Measurements from ENCODE around the gene CCNL2.
"Not testable (repeated sequence)": the region's sequence is repeated elsewhere in the genome, so short reads cannot be mapped to it uniquely, and the experiment has no call there.

The CCNL2 gene

DNA sequence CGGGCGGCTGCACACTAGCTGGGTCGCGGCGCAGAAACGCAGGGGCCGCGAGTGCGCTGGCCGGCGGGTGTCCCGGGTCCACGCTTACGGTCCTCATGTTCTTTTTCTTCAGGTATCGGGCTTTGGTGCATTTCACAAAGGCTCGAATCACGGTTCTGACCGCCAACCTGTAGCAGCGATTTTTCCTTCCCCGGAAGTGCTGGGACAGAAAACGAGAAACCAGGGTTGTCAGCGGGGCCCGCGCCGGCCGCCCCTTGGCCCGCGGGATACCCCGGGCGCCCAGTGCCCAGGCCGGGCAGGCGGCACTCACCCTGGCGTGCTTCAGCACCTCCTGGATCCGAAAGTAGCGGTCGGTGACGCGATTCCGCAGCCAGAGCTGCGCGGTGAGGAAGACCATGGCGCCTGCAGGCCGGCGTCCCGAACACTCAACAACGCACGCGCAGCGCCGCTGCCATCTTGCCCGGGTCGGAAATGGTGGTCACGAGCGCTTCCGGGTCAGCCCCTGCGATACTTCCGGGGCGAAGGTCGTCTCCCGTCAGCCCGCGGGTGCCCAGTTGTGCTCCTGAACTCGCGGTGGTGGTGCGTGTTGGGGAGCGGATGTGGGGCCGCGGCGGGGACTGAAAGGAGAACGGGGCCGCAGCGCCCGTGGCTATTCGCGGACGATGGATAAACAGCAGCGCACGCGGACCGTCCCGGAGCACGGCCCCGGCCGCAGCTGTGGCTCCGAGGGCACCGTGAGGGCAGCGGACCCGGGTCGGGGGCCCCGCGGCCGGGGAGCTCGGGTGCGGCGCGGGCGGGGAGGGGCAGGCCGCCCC is 7.9 kb upstream of the CCNL2 start, which contains the start of gene MRPL20:
MRPL20 (minus strand) TSS at position 473 of the 815 bp plus-strand sequence; CDS start at position 397, 76 bp downstream.
- Histone ChIP-seq H3K27me3 (ENCODE audit: insufficient read depth, low read length) (no peaks in the 10 kb centered on the region), H3K4me3 (ENCODE audit: low read length) (peak within 1 kb of the TSS; percentile 88), H3K4me1 (ENCODE audit: insufficient read depth, low read length) (peaks cover 23% of the 10 kb centered on the region), H3K36me3 (ENCODE audit: insufficient read depth, low read length) (peaks cover 41% of the 10 kb centered on the region), H2AFZ (ENCODE audit: low read depth, low read length) (no peak within 1 kb of the TSS), H3K9me3 (ENCODE audit: low read length) (no peaks in the 10 kb centered on the region)

DNA sequence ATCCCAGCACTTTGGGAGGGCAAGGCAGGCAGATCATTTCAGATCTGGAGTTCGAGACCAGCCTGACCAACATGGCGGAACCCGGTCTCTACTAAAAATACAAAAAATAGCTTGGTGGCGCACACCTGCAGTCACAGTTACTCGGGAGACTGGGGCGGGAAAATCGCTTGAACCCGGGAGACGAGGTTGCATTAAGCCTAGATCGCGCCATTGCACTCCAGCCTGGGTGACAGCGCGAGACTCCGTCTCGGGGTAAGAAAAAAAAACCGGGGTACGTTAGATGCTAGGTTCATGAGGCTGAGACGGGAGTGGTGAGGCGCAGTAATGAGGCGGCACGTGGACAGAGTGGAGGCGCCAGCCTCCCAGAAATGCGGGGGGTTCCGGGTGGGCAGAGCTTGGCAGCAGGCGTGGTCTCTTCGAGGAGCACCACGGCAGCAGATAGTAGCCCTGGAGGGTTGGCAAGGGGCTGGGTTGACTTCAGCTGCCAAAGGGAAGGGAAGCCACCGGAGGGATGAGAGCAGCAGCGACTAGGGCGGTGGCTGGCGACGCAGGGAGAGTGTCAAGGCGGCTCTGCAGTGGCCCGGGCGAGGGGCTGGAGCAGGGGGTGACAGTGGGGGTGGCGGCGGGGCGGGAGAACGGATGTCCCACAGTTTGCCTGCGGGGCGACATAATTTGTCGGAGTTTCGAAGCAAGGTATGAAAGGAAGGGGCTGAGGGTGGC is 7.1 kb upstream of the CCNL2 start:
- Histone ChIP-seq H3K9me3 (ENCODE audit: low read length) (no peaks in the 10 kb centered on the region), H2AFZ (ENCODE audit: low read depth, low read length) (no peak overlapping the region), H3K36me3 (ENCODE audit: insufficient read depth, low read length) (peaks cover 49% of the 10 kb centered on the region), H3K27me3 (ENCODE audit: insufficient read depth, low read length) (no peaks in the 10 kb centered on the region), H3K4me1 (ENCODE audit: insufficient read depth, low read length) (peaks cover 23% of the 10 kb centered on the region), H3K4me3 (ENCODE audit: low read length) (peak overlapping the region; percentile 88)

DNA sequence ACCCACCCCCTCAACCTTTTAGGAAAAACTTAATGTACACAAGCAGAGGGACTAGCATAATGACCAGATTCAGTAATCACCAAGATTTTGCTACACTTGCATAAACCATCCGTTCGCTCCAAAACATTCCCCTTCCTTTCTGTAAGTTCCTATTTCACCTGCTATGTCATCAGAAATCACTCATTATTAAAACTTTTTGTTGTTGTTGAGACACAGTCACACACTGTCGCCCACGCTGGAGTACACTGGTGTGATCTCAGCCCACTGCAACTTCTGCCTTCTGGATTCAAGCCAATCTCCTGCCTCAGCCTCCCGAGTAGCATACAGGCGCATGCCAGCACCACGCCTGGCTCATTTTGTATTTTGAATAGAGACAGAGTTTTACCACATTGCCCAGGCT is 4.5 kb upstream of the CCNL2 start:
- Histone ChIP-seq H3K9me3 (ENCODE audit: low read length) (no peaks in the 10 kb centered on the region), H3K4me1 (ENCODE audit: insufficient read depth, low read length) (peaks cover 32% of the 10 kb centered on the region), H3K27me3 (ENCODE audit: insufficient read depth, low read length) (no peaks in the 10 kb centered on the region), H3K36me3 (ENCODE audit: insufficient read depth, low read length) (peaks cover 49% of the 10 kb centered on the region), H3K4me3 (ENCODE audit: low read length) (no peak overlapping the region), H2AFZ (ENCODE audit: low read depth, low read length) (no peak overlapping the region)

DNA sequence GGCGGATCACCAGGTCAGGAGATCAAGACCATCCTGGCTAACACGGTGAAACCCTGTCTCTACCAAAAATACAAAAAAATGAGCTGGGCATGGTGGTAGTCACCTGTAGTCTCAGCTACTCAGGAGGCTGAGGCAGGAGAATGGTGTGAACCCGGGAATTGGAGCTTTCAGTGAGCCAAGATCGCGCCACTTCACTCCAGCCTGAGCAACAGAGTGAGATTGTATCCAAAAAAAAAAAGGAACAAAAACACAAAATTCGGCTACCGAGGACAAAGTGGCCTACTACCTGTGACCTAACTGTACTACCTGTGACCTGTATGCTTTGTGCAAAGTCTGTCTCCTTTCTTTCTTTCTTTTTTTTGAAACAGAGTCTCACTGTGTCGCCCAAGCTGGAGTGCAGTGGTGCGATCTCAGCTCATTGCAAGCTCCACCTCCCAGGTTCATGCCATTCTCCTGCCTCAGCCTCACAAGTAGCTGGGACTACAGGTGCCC is 3.8 kb upstream of the CCNL2 start:
- H3K27me3 ChIP-seq (ENCODE audit: insufficient read depth, low read length); H3K4me3 ChIP-seq (ENCODE audit: low read length); H2AFZ ChIP-seq (ENCODE audit: low read depth, low read length); H3K9me3 ChIP-seq (ENCODE audit: low read length): not testable (repeated sequence)
- H3K36me3 ChIP-seq (ENCODE audit: insufficient read depth, low read length) = peaks cover 48% of the 10 kb centered on the region
- H3K4me1 ChIP-seq (ENCODE audit: insufficient read depth, low read length) = peaks cover 29% of the 10 kb centered on the region

DNA sequence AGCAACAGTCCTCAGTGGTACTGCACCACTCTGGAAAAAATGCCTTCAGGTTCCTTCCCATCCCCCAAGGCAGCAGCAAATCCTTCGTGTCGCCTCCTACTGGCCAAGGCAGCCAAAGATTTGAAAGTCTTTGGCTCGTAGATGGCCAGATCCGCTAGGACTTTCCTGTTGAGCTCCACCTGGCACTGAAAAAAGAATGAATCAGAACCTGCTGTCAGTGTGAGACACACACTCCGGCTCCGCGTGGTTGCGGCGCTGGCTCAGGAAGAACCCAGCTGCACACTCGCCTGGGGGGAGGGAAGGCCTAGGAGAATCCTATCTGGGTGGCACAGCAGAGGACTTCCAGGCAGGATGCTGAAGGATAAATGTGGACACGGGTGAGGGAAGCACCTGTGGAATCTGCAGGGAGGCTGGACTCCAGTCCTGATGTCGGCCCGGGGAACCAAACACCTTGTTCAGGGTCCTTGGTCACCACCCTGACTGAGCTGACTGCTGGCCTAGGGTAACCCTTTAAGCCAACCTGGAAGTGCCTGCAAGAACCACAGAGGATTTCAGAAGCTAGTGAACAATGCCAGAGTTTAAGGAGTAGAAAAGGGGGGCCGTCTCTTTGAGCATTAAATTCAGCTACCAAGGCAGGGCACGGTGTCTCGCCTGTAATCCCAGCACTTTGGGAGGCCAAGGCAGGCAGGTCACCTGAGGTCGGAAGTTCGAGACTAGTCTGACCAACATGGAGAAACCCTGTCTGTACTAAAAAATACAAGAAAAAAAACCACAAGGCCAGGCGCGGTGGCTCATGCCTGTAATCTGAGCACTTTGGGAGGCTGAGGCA is 3.2 kb upstream of the CCNL2 start:
- H3K4me1 ChIP-seq (ENCODE audit: insufficient read depth, low read length) = peaks cover 31% of the 10 kb centered on the region
- no peak overlapping the region for H2AFZ ChIP-seq (ENCODE audit: low read depth, low read length)
- H3K27me3 ChIP-seq (ENCODE audit: insufficient read depth, low read length) = no peaks in the 10 kb centered on the region
- H3K4me3 ChIP-seq (ENCODE audit: low read length) = no peak overlapping the region
- no peaks in the 10 kb centered on the region for H3K9me3 ChIP-seq (ENCODE audit: low read length)
- peaks cover 54% of the 10 kb centered on the region for H3K36me3 ChIP-seq (ENCODE audit: insufficient read depth, low read length)

DNA sequence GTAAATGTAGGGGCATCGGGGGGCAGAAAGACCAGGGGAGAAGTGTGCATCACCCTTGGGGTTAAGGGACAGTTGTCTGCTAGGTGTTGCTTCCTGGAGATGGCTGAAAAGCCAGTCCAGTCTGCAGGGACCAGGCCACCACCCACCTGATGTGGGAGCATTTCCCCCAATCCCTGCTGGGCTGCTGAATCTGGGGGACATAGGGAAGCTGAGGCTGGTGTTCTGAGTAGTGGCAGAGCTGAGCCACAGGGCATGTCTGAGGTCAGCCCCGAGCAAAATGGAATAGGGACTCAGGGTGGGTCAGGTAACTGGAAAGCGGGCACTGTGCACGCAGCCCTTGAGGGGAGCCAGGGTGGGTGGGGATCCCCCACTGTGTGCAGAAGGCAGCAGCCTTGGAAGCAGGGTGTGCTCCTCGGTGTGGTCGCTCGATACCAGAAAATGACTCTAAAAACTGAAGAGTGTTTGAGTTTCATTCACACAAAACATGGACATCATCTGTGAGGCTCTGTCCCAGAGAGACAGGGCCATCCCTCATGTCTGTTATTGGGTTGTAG is 2.4 kb upstream of the CCNL2 start:
- Histone ChIP-seq H3K9me3 (ENCODE audit: low read length) (no peaks in the 10 kb centered on the region), H3K4me3 (ENCODE audit: low read length) (no peak overlapping the region), H3K27me3 (ENCODE audit: insufficient read depth, low read length) (no peaks in the 10 kb centered on the region), H3K36me3 (ENCODE audit: insufficient read depth, low read length) (peaks cover 59% of the 10 kb centered on the region), H2AFZ (ENCODE audit: low read depth, low read length) (no peak overlapping the region), H3K4me1 (ENCODE audit: insufficient read depth, low read length) (peaks cover 29% of the 10 kb centered on the region)

DNA sequence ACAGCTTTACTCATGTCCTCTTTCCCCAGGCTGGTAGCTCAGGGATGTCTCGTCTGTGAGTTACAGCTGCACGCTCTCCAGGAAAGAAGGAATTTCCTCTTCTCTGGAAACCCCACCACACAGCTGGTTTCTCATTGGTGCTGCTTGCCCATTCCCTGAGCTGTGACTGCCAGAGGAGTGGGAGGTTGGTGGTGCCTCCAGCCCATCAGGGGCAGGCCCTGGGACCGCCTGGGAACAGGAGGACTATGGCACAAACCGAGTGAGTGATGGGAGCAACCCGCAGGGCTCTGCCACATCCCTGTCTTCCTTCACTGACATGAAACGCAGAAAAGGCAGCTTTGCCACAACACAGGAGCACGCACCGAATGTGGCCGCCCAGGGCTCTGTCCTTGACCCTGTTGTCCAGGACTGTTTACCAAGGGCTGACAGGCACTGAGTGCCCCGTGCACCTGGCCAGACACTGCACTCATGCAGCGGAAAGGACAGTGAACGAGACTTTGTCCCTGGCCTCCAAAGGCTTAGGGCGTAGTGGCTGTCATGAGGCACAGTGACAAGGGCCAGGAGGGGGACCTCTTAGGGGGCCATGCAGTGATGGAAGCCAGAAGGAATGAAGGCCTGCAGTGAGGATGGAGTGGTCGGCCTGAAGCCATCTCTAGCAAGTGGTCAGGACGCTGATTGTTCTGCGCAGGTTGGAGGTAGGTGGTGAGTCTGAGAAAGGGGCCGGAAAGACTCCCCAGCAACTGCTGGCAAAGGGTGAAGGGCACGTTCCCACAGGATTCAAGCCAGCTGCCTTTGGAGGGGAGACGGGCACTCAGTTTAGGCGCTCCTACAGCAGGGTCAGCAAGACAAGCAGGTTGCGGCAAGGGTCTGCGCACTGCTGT is 1.7 kb upstream of the CCNL2 start:
- H3K4me1 ChIP-seq (ENCODE audit: insufficient read depth, low read length) = peaks cover 22% of the 10 kb centered on the region
- peaks cover 56% of the 10 kb centered on the region for H3K36me3 ChIP-seq (ENCODE audit: insufficient read depth, low read length)

DNA sequence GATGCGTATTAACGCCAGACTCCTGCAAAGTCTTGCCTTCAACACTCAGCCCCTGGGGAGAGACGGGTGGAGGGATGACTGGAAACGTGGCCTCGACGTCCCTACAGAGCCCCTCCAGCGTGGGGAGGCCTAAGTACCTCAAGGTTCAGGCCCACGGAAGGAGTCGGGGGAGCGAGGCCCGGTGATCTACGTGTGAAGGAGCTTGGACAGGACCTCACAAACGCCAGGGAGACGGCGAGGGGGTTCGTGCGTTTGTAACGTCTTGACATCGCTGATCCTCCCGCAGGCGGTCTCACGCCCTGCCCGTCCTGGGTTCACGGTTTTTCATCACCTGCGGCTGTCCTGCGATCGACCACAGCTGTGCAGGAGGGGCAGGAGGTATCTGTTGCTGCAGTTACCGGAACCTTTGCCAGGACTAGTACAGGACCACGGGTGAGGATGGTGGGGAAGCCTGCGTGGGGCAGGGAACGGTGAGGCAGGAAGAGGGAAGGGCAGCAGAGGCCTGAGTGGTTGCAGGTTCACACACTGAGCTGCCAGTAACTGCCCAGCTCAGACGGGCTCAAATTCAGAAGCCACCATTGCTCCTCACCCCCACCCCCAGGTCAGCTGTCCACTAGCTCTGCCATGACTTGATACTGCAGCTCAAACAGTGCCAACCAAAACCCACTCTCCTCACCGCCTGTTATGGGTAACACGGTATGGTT is 889 bp upstream of the CCNL2 start:
- H3K36me3 ChIP-seq (ENCODE audit: insufficient read depth, low read length) = peaks cover 55% of the 10 kb centered on the region

More for the DNA sequence above, 1.7 kb upstream of the CCNL2 start:
- Histone ChIP-seq H2AFZ (ENCODE audit: low read depth, low read length) (no peak overlapping the region), H3K4me3 (ENCODE audit: low read length) (peak overlapping the region; percentile 66), H3K27me3 (ENCODE audit: insufficient read depth, low read length) (no peaks in the 10 kb centered on the region), H3K9me3 (ENCODE audit: low read length) (no peaks in the 10 kb centered on the region)

DNA sequence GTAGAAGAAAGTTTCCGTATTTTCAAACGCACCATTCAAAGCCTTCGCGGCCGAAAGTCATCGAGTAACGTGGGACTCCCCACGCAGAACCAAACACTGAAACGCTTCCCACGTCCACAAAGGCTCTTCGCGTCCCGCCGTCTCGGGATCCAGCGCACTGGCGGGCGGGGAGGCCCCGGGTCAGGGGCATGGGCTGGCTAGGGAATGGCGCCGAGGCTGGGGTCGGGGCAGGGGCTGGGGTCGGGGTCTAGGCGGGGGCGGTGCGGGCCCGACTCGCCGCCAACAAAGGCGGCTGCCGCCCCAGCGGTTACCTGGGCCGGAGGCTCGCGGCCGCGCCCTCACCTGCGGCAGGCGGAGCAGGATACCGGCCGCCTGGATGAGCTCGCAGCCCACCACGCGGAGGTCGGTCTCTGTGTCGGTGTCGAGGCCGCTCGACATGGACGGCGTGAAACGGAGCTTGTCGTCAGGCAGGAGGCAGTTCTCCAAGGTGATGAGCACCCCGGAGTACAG is 403 bp downstream of the CCNL2 start:
- Histone ChIP-seq H3K27me3 (ENCODE audit: insufficient read depth, low read length) (no peaks in the 10 kb centered on the region), H2AFZ (ENCODE audit: low read depth, low read length) (peak overlapping the region; percentile 44), H3K9me3 (ENCODE audit: low read length) (no peaks in the 10 kb centered on the region), H3K4me3 (ENCODE audit: low read length) (peak overlapping the region; percentile 72), H3K4me1 (ENCODE audit: insufficient read depth, low read length) (peaks cover 22% of the 10 kb centered on the region), H3K36me3 (ENCODE audit: insufficient read depth, low read length) (peaks cover 53% of the 10 kb centered on the region)

More for the DNA sequence above, 889 bp upstream of the CCNL2 start:
- Histone ChIP-seq H3K4me3 (ENCODE audit: low read length) (peak overlapping the region; percentile 66), H3K9me3 (ENCODE audit: low read length) (no peaks in the 10 kb centered on the region), H2AFZ (ENCODE audit: low read depth, low read length) (no peak overlapping the region), H3K4me1 (ENCODE audit: insufficient read depth, low read length) (peaks cover 22% of the 10 kb centered on the region), H3K27me3 (ENCODE audit: insufficient read depth, low read length) (no peaks in the 10 kb centered on the region)

DNA sequence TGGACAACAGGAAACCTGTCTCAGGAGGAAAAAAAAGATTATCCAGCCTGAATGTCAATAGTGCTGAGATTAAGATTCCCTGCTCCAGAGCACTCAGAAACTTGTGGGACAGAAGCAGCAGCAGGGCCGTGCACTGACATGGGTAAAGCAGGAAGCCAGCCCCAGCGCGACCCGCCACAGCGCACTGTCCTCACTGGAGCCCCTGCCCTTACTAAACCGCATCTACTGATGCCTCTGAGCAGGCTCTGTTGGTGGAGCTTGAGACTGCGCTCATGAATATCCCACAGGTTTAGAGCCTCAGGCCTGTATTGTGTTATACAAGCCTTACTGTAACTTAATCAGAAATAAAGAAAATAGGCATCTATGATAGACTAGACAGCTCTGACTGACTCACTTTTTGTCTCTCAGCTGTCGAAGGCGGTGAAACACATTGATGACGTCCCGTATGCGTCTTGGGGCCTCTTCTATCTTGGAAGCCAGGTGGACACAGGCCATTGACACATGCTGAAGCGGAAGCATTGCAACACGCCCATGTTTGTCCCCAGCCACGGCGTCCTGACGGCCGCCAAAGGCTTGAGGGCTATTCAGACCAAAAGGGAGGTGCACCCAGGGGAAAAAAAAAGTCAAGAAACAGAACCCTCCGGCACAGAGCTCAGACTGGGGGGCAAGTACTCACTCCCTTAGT is 1.2 kb downstream of the CCNL2 start:
- peaks cover 22% of the 10 kb centered on the region for H3K4me1 ChIP-seq (ENCODE audit: insufficient read depth, low read length)
- H3K9me3 ChIP-seq (ENCODE audit: low read length) = no peaks in the 10 kb centered on the region
- H2AFZ ChIP-seq (ENCODE audit: low read depth, low read length) = no peak overlapping the region
- H3K36me3 ChIP-seq (ENCODE audit: insufficient read depth, low read length) = peaks cover 56% of the 10 kb centered on the region
- no peaks in the 10 kb centered on the region for H3K27me3 ChIP-seq (ENCODE audit: insufficient read depth, low read length)
- H3K4me3 ChIP-seq (ENCODE audit: low read length) = peak overlapping the region; percentile 72

DNA sequence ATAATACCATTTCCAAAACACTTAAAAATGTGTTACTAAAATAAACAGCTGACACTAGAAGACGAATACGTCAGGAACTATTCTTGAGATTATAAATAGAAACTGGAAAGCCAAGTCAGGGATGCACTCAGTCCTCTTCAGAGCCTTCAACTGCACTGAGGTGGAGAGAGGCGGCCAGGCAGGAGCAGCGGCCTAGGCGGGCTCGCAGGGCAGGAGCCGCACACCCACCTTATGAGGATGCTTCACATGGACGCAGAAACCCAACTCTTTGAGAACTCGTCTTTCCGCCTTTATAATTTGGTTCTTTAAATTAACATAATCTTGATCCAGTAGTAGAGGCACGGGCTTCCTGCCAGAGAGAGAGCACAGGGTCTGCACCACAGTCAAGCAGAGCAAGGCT is 4.0 kb downstream of the CCNL2 start:
- Histone ChIP-seq H3K27me3 (ENCODE audit: insufficient read depth, low read length) (no peaks in the 10 kb centered on the region), H3K9me3 (ENCODE audit: low read length) (no peaks in the 10 kb centered on the region), H3K36me3 (ENCODE audit: insufficient read depth, low read length) (peaks cover 63% of the 10 kb centered on the region), H3K4me3 (ENCODE audit: low read length) (no peak overlapping the region), H2AFZ (ENCODE audit: low read depth, low read length) (no peak overlapping the region), H3K4me1 (ENCODE audit: insufficient read depth, low read length) (peaks cover 11% of the 10 kb centered on the region)

Measured in neuron (in vitro differentiated cells).